ENCODE data around the gene SETD7.

SETD7 gene

DNA sequence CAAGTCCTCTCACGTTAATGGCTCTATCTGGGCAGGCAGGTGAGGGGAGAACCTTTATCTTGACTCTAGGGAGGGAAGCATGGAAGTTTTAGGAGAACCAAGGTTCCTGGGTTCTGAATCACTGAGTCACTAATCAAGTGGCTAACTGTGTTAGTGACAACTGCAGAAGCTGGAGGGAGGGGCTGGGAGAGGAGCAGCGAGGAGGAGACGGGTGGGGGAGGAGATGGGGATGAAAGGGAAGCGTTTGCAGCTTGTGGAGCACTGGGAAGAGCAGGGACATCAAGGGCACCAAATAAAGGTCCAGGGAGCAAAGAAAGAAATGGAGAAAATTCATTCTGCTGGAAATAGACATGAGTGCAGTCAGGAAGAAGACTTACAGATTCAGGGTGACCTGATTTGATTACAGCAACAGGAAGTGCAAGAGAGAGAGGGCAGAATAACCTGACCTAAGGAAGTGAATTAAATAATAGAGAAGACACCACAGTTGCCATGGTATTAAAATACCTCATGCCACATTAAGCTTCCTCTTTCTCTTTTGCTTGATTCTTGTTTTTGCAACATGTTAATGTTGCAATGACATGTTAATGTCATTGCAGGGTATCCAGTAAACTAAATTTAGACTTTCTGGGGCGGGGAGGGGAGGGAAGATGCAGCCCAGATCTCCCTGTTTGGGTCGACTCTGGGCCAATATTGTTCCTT is 4.5 kb upstream of the SETD7 start:
- H3K4me1 Mint-ChIP-seq (ENCODE audit: low read depth): peaks cover 21% of the 10 kb centered on the region
- H3K27ac Mint-ChIP-seq: peak overlapping the region; percentile 44
- H3K27me3 Mint-ChIP-seq (ENCODE audit: low read depth): peaks cover 14% of the 10 kb centered on the region
- H3K9me3 Mint-ChIP-seq: no peaks in the 10 kb centered on the region
- no peak overlapping the region for H3K4me3 Mint-ChIP-seq
- no peaks in the 10 kb centered on the region for H3K36me3 Mint-ChIP-seq (ENCODE audit: low read depth)

DNA sequence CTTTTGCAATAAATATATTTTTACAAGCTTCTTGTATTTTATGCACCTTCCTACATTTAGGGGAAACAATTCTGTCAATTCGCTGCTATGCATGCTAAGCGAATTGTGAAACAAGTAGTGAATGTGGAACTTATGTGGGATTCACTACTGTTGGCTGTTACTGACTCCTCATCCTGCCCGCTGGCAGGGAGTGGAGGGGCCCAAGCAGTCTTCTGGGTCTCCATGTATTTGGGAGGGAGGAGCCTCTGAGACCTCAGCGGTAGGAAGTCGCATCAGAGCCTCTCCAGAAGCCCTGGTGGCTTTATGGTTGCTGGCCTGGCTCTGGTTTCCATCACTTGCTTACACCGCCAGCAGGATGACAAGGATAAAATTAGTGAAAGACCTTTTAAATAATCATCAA is 3.7 kb upstream of the SETD7 start:
- no peaks in the 10 kb centered on the region for H3K36me3 Mint-ChIP-seq (ENCODE audit: low read depth)
- no peaks in the 10 kb centered on the region for H3K9me3 Mint-ChIP-seq
- no peak overlapping the region for H3K4me3 Mint-ChIP-seq
- H3K4me1 Mint-ChIP-seq (ENCODE audit: low read depth): peaks cover 24% of the 10 kb centered on the region
- H3K27ac Mint-ChIP-seq: no peak overlapping the region
- peaks cover 14% of the 10 kb centered on the region for H3K27me3 Mint-ChIP-seq (ENCODE audit: low read depth)

- Mint-ChIP-seq H3K9me3 (no peaks in the 10 kb centered on the region), H3K27me3 (ENCODE audit: low read depth) (peaks cover 14% of the 10 kb centered on the region), H3K4me1 (ENCODE audit: low read depth) (peaks cover 28% of the 10 kb centered on the region), H3K27ac (no peak overlapping the region), H3K4me3 (no peak overlapping the region), H3K36me3 (ENCODE audit: low read depth) (no peaks in the 10 kb centered on the region)
Measured at GRCh38 chr4:139559089-139559479, 3.1 kb upstream of the SETD7 start.

DNA sequence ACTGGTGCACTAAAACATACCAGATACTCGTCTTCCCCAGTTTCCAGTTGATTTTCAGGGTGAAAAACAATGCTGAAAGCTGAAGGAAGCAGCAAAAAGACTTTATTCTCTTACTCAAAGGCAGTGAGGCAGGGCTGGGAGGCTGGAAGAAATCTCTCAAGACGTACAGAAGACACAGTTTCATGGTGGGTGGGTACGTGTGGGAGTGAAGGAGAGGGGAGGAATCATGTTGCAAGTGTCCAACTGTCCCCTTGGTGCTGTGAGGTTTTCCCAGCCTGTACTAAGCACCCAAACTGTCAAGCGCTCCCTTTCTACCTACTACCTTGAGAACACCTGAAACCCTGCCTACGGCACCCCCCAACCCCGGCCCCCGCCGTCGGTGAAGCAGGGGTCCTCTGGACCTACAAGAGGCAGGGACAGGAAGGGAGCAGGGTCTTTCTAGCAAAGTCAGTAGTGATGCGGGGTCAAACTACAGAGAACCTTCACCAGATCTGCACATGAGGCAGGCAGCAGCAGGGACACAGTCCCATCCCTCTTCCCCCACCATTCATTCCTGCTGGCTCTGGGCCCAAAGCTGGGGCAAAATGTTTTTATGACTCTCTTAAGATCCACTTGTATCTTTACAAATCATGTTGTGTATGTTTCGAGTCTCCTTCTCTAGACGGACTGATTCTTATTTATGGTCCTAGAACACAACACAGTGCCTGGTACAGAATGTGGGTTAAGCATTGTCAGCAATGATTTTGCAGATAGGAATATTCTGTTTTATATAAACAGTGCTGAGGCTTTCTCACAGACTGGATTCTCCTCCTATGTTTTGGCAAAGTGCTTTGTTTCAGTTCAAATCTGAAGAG is 2.4 kb upstream of the SETD7 start:
- Mint-ChIP-seq H3K9me3 (no peaks in the 10 kb centered on the region), H3K4me1 (ENCODE audit: low read depth) (peaks cover 32% of the 10 kb centered on the region), H3K27ac (no peak overlapping the region), H3K4me3 (peak overlapping the region; percentile 5), H3K27me3 (ENCODE audit: low read depth) (peaks cover 14% of the 10 kb centered on the region), H3K36me3 (ENCODE audit: low read depth) (no peaks in the 10 kb centered on the region)

GRCh38 chr4:139557556-139558110 is 1.6 kb upstream of the SETD7 start:
- H3K36me3 Mint-ChIP-seq (ENCODE audit: low read depth): peaks cover 1% of the 10 kb centered on the region
- H3K27ac Mint-ChIP-seq: peak overlapping the region; percentile 83
- peaks cover 38% of the 10 kb centered on the region for H3K4me1 Mint-ChIP-seq (ENCODE audit: low read depth)
- H3K9me3 Mint-ChIP-seq: no peaks in the 10 kb centered on the region
- H3K4me3 Mint-ChIP-seq: peak overlapping the region; percentile 95
- H3K27me3 Mint-ChIP-seq (ENCODE audit: low read depth): peaks cover 14% of the 10 kb centered on the region

DNA sequence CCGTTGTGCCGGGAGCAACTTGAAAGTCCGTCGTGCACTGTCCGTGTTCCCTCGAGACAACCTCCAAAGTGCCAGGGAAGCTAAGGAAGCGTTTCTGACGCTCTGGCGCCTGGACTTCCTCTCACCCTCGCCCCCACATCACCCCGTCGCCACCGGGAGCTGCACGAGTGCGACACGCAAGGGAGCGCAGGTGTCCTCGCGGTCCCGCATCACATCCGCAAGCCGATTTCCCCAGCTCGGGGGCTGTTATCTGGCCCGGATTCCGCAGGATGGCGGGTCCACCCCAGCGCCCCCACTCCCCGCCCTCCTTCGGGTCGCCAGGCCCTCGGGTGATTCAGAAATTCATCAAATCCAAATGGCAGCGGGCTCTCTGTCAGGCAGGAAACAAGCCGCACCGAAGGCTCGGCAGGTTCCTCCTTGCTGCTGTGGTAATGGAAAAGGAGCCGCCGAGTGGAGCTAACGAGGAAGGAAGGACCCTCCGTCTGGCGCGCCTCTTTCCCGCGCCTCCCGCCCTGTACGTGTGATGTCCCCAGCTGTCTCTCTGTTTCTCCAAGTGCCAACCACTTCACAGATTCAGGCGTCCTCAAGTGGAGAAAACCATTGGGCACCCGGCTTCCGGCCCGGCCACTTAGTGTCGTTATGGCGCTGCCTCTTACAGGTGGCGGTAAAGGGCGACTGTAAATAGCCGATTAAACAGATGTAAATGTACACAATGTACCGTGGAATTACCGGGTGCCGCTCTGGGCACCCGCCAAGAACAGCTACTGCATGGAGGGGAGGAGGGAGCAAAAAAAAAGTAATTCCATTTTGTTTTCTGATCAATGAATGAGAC is 921 bp upstream of the SETD7 start:
- peaks cover 43% of the 10 kb centered on the region for H3K4me1 Mint-ChIP-seq (ENCODE audit: low read depth)
- peak overlapping the region; percentile 97 for H3K27ac Mint-ChIP-seq
- peaks cover 14% of the 10 kb centered on the region for H3K27me3 Mint-ChIP-seq (ENCODE audit: low read depth)
- H3K36me3 Mint-ChIP-seq (ENCODE audit: low read depth): peaks cover 1% of the 10 kb centered on the region
- H3K9me3 Mint-ChIP-seq: no peaks in the 10 kb centered on the region
- H3K4me3 Mint-ChIP-seq: peak overlapping the region; percentile 95

GRCh38 chr4:139555705-139556070 is 331 bp downstream of the SETD7 start:
- Mint-ChIP-seq H3K27ac (peak overlapping the region; percentile 97), H3K9me3 (no peaks in the 10 kb centered on the region), H3K4me1 (ENCODE audit: low read depth) (peaks cover 40% of the 10 kb centered on the region), H3K27me3 (ENCODE audit: low read depth) (peaks cover 14% of the 10 kb centered on the region), H3K4me3 (peak overlapping the region; percentile 95), H3K36me3 (ENCODE audit: low read depth) (peaks cover 1% of the 10 kb centered on the region)

GRCh38 chr4:139554893-139555704 is 920 bp downstream of the SETD7 start:
- H3K27ac Mint-ChIP-seq: peak overlapping the region; percentile 98
- H3K36me3 Mint-ChIP-seq (ENCODE audit: low read depth): peaks cover 1% of the 10 kb centered on the region
- H3K4me3 Mint-ChIP-seq: peak overlapping the region; percentile 95
- peaks cover 14% of the 10 kb centered on the region for H3K27me3 Mint-ChIP-seq (ENCODE audit: low read depth)
- peaks cover 34% of the 10 kb centered on the region for H3K4me1 Mint-ChIP-seq (ENCODE audit: low read depth)
- H3K9me3 Mint-ChIP-seq: no peaks in the 10 kb centered on the region

GRCh38 chr4:139554642-139554892 is 1.5 kb downstream of the SETD7 start:
- H3K27ac Mint-ChIP-seq: peak overlapping the region; percentile 98
- H3K9me3 Mint-ChIP-seq: no peaks in the 10 kb centered on the region
- peaks cover 14% of the 10 kb centered on the region for H3K27me3 Mint-ChIP-seq (ENCODE audit: low read depth)
- peak overlapping the region; percentile 95 for H3K4me3 Mint-ChIP-seq
- peaks cover 31% of the 10 kb centered on the region for H3K4me1 Mint-ChIP-seq (ENCODE audit: low read depth)
- peaks cover 1% of the 10 kb centered on the region for H3K36me3 Mint-ChIP-seq (ENCODE audit: low read depth)

GRCh38 chr4:139553751-139554641 is 2.0 kb downstream of the SETD7 start:
- no peak overlapping the region for H3K27ac Mint-ChIP-seq
- H3K4me1 Mint-ChIP-seq (ENCODE audit: low read depth): peaks cover 31% of the 10 kb centered on the region
- H3K36me3 Mint-ChIP-seq (ENCODE audit: low read depth): peaks cover 1% of the 10 kb centered on the region
- H3K4me3 Mint-ChIP-seq: peak overlapping the region; percentile 95
- no peaks in the 10 kb centered on the region for H3K9me3 Mint-ChIP-seq
- peaks cover 14% of the 10 kb centered on the region for H3K27me3 Mint-ChIP-seq (ENCODE audit: low read depth)

- Mint-ChIP-seq H3K27ac (no peak overlapping the region), H3K4me3 (no peak overlapping the region)
Measured at GRCh38 chr4:139552517-139553307, 3.3 kb downstream of the SETD7 start.

GRCh38 chr4:139550724-139551429 is 5.1 kb downstream of the SETD7 start:
- Mint-ChIP-seq H3K4me3 (no peak overlapping the region), H3K36me3 (ENCODE audit: low read depth) (peaks cover 1% of the 10 kb centered on the region), H3K27ac (no peak overlapping the region), H3K9me3 (no peaks in the 10 kb centered on the region), H3K4me1 (ENCODE audit: low read depth) (peaks cover 22% of the 10 kb centered on the region), H3K27me3 (ENCODE audit: low read depth) (no peaks in the 10 kb centered on the region)

More at GRCh38 chr4:139552517-139553307, 3.3 kb downstream of the SETD7 start:
- Mint-ChIP-seq H3K9me3 (no peaks in the 10 kb centered on the region), H3K27me3 (ENCODE audit: low read depth) (peaks cover 8% of the 10 kb centered on the region), H3K4me1 (ENCODE audit: low read depth) (peaks cover 31% of the 10 kb centered on the region), H3K36me3 (ENCODE audit: low read depth) (peaks cover 1% of the 10 kb centered on the region)
